T-helper 22 cell (primary cell): Measurements from ENCODE around the gene MTREX.

ENCODE experiments used
- DNase-seq: peaks from one replicate; pipeline ENCODE4 v3.0.0-alpha.2; 2020; ENCODE audit warnings: low read depth

Gene MTREX

GRCh38 chr5:55324815-55325418 is 17.1 kb downstream of the MTREX start:
- DNase-seq, result no peak

- DNase-seq, result no peak
These were observed 17.8 kb downstream of the MTREX start for GRCh38 chr5:55325621-55326020.

GRCh38 chr5:55327281-55327680 is 19.5 kb downstream of the MTREX start:
- DNase-seq, result no peak

DNA sequence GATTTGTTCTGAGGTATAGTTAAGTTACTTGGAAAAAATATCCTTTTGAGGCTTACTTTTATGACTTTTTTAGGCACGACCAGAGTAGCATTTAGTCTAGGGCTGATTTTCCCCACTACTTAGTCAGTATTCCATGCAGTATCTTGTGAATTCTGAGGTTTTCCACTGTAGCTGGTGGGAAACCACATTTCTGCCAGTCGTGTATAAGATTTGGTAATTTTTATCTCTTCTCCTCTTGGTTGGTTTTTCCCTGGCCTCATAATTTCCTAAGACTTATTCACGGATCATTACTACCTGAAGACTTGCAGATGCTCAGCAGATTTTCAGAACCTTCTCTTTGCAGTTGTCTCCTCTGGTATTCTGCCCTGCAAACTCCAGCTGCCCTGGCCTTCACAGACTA is 23.5 kb downstream of the MTREX start:
- no peak for DNase-seq

- no peak for DNase-seq
These were observed 25.2 kb downstream of the MTREX start for GRCh38 chr5:55333017-55333416.

DNA sequence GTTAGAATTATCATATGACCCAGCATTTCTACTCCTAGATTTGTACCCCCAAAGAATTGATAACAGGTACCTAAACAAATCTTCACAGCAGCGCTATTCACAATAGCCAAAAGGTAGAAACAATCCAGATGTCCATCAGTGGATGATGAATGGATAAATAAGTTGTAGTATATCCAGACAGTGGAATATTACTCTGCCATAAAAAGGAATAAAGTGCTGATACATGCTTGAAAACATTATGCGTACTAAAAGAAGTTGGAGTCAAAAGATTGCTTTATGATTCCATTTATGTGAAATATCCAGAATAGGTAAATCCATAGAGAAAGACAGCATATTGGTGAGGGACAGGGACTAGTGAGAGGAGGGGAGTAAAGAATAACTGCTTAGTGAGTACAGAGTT is 26.0 kb downstream of the MTREX start:
- no peak for DNase-seq

DNA sequence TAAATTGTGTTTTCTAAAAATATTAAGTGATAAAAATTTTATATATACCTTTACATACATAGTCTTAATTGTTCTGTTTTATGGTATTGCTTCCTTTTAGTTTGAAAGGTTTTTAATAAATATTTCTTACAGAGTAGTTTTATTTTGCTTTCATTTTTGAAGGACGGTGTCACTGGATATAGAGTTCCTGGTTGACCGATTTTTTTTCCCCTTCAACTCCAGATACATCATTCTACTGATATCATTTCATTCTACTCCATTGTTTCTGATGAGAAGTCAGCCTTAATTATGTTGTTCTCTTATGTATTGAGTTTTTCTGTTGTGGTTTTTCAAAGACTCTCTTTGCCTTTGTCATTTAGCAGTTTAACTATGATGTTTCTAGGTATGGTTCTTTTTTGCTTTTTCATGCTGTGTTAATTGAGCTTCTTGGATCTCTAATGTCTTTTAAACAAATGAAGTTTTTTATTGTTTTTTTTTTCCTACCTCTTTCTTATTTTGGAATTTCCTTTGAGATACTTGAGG is 30.4 kb downstream of the MTREX start:
- no peak for DNase-seq

- no peak for DNase-seq
These were observed 31.0 kb downstream of the MTREX start for GRCh38 chr5:55338810-55339243.

DNA sequence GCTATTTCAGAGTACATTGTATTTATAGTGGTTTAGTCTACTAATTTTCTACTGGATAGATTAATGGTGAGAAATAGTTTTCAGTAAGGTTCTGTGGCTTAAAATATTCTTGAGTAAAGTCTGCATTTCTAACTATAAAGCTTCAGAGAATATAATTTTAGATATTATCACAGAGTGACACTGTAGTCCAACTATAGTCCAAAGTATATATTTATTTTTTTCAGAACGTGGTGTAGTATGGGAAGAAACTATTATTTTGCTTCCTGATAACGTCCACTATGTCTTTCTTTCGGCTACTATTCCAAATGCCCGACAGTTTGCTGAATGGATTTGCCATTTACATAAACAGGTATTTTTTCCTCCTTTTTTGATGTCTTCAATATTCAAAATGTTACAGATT is 35.3 kb downstream of the MTREX start:
- no peak for DNase-seq

- no peak for DNase-seq
These were observed 35.8 kb downstream of the MTREX start for GRCh38 chr5:55343609-55344008.

GRCh38 chr5:55344392-55344992 is 36.7 kb downstream of the MTREX start:
- peak; percentile 7 for DNase-seq

DNA sequence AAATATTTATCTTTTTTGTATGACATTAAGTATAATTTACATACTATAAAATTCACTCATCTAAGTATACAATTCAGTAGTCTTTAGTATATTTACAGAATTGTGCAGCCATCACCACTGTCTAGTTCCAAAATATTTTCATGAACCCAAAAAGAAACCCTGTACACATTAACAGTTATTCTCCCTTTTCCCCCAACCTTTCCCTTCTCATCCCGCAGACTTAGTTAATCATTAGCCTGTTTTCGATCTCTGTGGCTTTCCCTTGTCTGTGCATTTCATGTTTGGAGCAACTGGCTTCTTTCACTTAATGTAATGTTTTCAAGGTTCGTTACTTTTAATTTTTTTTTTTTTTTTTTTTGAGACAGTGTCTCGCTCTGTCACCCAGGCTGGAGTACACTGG is 37.5 kb downstream of the MTREX start:
- no peak for DNase-seq

- no peak for DNase-seq
These were observed 40.0 kb downstream of the MTREX start for GRCh38 chr5:55347786-55348185.

DNA sequence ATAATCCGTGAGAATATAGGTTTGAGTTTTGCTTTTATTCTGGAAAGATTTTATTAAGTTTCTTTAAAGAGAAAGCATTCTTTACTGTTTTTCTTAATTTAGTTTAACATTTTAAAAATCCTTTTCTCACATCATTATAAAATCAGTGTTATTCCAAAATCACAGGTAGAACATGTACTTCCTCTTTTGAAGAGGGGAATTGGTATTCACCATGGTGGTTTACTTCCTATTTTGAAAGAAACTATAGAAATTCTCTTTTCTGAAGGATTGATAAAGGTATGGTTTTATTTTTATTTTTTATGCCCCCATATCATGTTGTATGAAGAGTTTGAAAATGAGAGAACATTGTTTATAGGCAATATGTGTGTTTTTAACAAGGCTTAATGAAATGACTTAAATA is 43.0 kb downstream of the MTREX start:
- DNase-seq, result no peak

DNA sequence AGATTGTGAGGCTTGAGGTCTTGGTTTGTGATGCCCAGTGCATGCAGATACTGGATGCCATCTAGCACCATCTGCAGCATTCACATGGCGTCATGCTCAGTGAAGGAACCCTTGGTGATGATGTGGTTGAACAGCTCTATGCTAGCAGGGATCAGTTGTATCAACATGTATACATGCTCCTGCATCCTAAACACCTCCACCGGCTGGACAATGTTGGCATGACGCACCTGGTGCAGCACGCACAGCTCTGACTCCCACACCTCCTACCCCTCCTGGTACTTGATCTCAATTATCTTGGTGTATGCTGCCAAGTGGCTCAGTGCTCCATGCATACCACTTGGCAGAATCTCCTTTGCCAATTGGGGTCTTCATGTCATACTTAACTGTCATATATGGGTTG is 49.1 kb downstream of the MTREX start:
- no peak for DNase-seq

GRCh38 chr5:55360190-55360589 is 52.4 kb downstream of the MTREX start:
- DNase-seq, result no peak

GRCh38 chr5:55363856-55364255 is 56.1 kb downstream of the MTREX start:
- no peak for DNase-seq

DNA sequence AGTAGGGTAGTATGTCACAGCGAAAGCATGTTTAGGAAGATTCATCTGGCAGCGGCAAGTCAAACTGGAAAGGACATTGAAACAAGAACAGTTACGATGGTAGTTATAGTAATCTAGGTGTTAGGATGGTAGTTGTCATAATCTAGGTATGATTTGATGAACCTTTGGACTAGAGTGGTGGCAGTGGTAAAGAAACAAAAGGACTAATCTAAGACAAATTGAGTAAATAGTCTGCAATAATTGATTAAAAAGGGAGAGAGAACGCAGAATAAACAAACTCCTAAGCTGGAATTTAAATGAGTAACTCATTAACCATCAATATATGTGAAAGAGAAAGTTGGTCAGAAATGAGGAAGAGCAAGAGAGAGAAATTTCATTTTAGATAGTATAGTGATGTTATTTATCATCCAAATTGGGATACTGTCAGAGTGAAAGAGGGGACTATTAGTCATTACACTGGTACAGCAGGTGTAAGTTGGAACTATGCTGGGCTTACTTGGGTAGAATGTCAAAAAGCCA is 56.8 kb downstream of the MTREX start:
- DNase-seq, result no peak

DNA sequence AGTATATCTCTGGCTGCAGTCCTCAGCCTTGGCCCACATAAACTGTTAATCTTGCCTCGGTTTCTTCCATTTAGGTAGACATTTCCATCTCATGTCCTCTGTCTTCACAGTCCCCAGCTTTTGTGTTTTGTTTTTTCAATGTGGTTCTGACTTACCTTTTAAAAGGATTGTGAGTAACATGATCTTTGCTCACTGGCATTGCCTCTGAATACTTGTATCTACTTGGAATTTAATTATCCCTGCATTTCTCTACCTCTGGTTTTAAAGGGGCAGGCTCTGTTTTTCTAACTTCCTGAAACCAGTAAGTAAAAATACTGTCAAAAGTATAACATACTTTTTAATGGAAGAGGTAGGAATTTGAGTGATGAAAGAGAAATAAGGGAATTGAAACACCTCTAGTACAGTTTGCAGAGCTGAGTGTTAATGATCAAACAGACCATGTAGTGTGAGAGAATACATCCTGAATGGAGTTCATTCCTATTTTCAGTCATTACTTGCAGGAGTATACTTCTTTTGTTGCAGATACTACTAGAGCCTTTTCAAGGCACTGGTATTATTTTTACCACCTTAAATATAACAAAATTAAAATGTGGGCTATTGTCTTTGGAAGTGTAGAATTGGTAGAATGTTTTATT is 62.6 kb downstream of the MTREX start:
- DNase-seq, result no peak

DNA sequence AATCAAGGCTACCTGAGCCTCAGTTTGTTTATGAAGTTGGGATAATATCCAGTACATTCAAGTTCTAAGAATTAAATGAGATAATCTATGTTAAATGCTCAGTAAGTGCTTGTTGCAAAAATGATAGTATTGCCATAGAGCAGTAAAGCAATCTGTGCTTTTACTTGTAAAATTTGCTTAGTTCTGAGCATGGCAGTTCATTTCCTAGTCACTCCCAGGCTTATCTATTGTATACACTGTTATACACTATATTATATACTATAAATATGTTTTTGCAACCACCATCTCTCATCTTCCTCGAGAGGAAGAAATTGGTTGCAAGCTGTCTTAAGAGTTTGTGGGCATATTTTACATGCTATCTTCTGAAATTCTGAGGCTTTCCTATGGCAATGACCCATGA is 63.4 kb downstream of the MTREX start:
- DNase-seq, result no peak

DNA sequence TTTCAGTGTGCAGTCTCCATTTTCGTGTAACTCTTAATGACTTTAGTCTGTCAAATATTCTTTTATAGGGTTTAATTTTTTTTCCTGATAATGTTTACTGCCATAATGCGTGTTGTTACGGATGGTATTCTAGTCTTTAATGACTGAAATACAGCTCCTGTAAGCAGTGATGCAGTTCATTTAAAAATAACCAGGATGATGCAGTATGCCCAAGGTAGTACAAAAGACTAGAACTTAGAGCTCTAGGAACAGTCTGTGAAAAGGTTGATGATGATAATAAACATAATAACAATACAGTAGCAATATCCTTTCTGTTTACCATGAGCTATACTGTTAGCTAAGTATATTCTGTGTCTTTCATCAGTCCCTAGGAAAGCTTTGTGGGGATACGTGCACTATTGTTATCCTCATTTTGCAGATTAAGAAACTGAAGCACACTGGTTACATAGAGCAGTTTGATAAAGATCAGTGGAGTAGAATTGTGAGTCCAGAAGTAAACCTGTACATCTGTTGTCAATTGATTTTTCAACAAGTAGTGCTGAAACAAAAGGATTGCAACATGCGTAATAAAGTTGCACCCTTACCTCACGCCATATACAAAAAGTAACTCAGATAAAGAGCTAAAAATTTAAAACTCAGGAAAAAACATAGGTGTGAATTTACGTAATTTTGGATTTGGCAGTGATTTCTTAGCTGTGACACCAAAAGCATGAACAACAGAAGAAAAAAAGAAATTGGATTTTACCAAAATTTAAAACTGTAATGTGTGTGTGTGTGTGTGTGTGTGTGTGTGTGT is 64.5 kb downstream of the MTREX start:
- DNase-seq, result no peak

- DNase-seq, result no peak
These were observed 70.0 kb downstream of the MTREX start for GRCh38 chr5:55377810-55378209.

GRCh38 chr5:55383254-55383653 is 75.5 kb downstream of the MTREX start:
- no peak for DNase-seq
